ENCODE results near the gene DTX4.

- TF ChIP-seq BHLHE40 (IDR thresholded peaks at IDR 0.05; ENCODE audit: borderline replicate concordance), result no peak
- no peak for TF ChIP-seq ZNF384 (IDR thresholded peaks at IDR 0.05)
- no peak for TF ChIP-seq FOXK2 (IDR thresholded peaks at IDR 0.05)
- no peak for TF ChIP-seq SUZ12 (IDR thresholded peaks at IDR 0.05)
- TF ChIP-seq L3MBTL2 (conservative IDR thresholded peaks at IDR 0.05), result no peak
- TF ChIP-seq ARNT (IDR thresholded peaks at IDR 0.05), result no peak
- no peak for TF ChIP-seq FOXA1 (IDR thresholded peaks at IDR 0.05)
- TF ChIP-seq PKNOX1 (IDR thresholded peaks at IDR 0.05), result no peak
- no peak for TF ChIP-seq SP1 (IDR thresholded peaks at IDR 0.05)
- TF ChIP-seq HDGF (IDR thresholded peaks at IDR 0.05; ENCODE audit: borderline replicate concordance), result no peak
- TF ChIP-seq FOXM1 (IDR thresholded peaks at IDR 0.05; ENCODE audit: borderline replicate concordance), result no peak
- no peak for TF ChIP-seq CTBP1 (IDR thresholded peaks at IDR 0.05; ENCODE audit: borderline replicate concordance)
- TF ChIP-seq TARDBP (IDR thresholded peaks at IDR 0.05), result no peak
- TF ChIP-seq LEF1 (IDR thresholded peaks at IDR 0.05; ENCODE audit: borderline replicate concordance), result no peak
These were observed 54.5 kb downstream of the DTX4 start for GRCh38 chr11:59226396-59226795.
